ENCODE results near the gene MLIP.

The MLIP gene

GRCh38 chr6:54156650-54157250, 45.5 kb downstream of the MLIP start:
- no peak overlapping the region for H3K27ac ChIP-seq
- H3K4me3 ChIP-seq (ENCODE audit: low read depth, low read length): no peak overlapping the region
- no peak for TF ChIP-seq CTCF (IDR thresholded peaks at IDR 0.05; ENCODE audit: low read depth, low read length, missing control alignments)
- no peaks in the 10 kb centered on the region for H3K27me3 ChIP-seq (replicated peaks)
- H3K36me3 ChIP-seq (replicated peaks): no peaks in the 10 kb centered on the region
- DNase-seq: no peak
- in situ Hi-C loops (cut with HindIII; ENCODE audit: low pct_ligation_motif_present, low sequenced_read_pairs): no loop called here

- H3K27me3 ChIP-seq (replicated peaks): no peaks in the 10 kb centered on the region
- no peaks in the 10 kb centered on the region for H3K36me3 ChIP-seq (replicated peaks)
- no peak for TF ChIP-seq CTCF (IDR thresholded peaks at IDR 0.05; ENCODE audit: low read depth, low read length, missing control alignments)
- H3K4me3 ChIP-seq (ENCODE audit: low read depth, low read length): no peak overlapping the region
- no peak overlapping the region for H3K27ac ChIP-seq
- in situ Hi-C loops (cut with HindIII; ENCODE audit: low pct_ligation_motif_present, low sequenced_read_pairs): no loop called here
- DNase-seq: no peak
Measured at GRCh38 chr6:54157405-54157804, 46.2 kb downstream of the MLIP start.

GRCh38 chr6:54173089-54173488, 61.8 kb downstream of the MLIP start:
- H3K27me3 ChIP-seq (replicated peaks): no peaks in the 10 kb centered on the region
- no peak overlapping the region for H3K27ac ChIP-seq
- no peak overlapping the region for H3K4me3 ChIP-seq (ENCODE audit: low read depth, low read length)
- TF ChIP-seq CTCF (IDR thresholded peaks at IDR 0.05; ENCODE audit: low read depth, low read length, missing control alignments): no peak
- no peaks in the 10 kb centered on the region for H3K36me3 ChIP-seq (replicated peaks)
- DNase-seq: no peak
- in situ Hi-C loops (cut with HindIII; ENCODE audit: low pct_ligation_motif_present, low sequenced_read_pairs): no loop called here

GRCh38 chr6:54179152-54179551, 67.9 kb downstream of the MLIP start:
- no peak for TF ChIP-seq CTCF (IDR thresholded peaks at IDR 0.05; ENCODE audit: low read depth, low read length, missing control alignments)
- H3K4me3 ChIP-seq (ENCODE audit: low read depth, low read length): no peak overlapping the region
- in situ Hi-C loops (cut with HindIII; ENCODE audit: low pct_ligation_motif_present, low sequenced_read_pairs): no loop called here
- DNase-seq: no peak
- no peaks in the 10 kb centered on the region for H3K36me3 ChIP-seq (replicated peaks)
- H3K27ac ChIP-seq: no peak overlapping the region
- no peaks in the 10 kb centered on the region for H3K27me3 ChIP-seq (replicated peaks)

GRCh38 chr6:54183616-54184015, 72.4 kb downstream of the MLIP start:
- DNase-seq: no peak
- Histone ChIP-seq H3K27ac (no peak overlapping the region), H3K27me3 (replicated peaks) (no peaks in the 10 kb centered on the region), H3K4me3 (ENCODE audit: low read depth, low read length) (no peak overlapping the region), H3K36me3 (replicated peaks) (no peaks in the 10 kb centered on the region)
- in situ Hi-C loops (cut with HindIII; ENCODE audit: low pct_ligation_motif_present, low sequenced_read_pairs): no loop called here
- no peak for TF ChIP-seq CTCF (IDR thresholded peaks at IDR 0.05; ENCODE audit: low read depth, low read length, missing control alignments)

- H3K4me3 ChIP-seq (ENCODE audit: low read depth, low read length): no peak overlapping the region
- in situ Hi-C loops (cut with HindIII; ENCODE audit: low pct_ligation_motif_present, low sequenced_read_pairs): no loop called here
- H3K36me3 ChIP-seq (replicated peaks): no peaks in the 10 kb centered on the region
- no peak overlapping the region for H3K27ac ChIP-seq
- DNase-seq: no peak
- no peaks in the 10 kb centered on the region for H3K27me3 ChIP-seq (replicated peaks)
- no peak for TF ChIP-seq CTCF (IDR thresholded peaks at IDR 0.05; ENCODE audit: low read depth, low read length, missing control alignments)
Measured at GRCh38 chr6:54185885-54186284, 74.6 kb downstream of the MLIP start.
